HG03039 (cell line): Measurements from ENCODE around the gene ST3GAL2.

ENCODE experiments used
- ATAC-seq: cut with Tn5 transposase; IDR thresholded peaks from one replicate; pipeline ENCODE4 v1.9.1; 2021; ENCODE audit warnings: mild to moderate bottlenecking, moderate library complexity; ENCODE audit not compliant: unreplicated experiment

ST3GAL2 gene, protein sequence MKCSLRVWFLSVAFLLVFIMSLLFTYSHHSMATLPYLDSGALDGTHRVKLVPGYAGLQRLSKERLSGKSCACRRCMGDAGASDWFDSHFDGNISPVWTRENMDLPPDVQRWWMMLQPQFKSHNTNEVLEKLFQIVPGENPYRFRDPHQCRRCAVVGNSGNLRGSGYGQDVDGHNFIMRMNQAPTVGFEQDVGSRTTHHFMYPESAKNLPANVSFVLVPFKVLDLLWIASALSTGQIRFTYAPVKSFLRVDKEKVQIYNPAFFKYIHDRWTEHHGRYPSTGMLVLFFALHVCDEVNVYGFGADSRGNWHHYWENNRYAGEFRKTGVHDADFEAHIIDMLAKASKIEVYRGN

DNA sequence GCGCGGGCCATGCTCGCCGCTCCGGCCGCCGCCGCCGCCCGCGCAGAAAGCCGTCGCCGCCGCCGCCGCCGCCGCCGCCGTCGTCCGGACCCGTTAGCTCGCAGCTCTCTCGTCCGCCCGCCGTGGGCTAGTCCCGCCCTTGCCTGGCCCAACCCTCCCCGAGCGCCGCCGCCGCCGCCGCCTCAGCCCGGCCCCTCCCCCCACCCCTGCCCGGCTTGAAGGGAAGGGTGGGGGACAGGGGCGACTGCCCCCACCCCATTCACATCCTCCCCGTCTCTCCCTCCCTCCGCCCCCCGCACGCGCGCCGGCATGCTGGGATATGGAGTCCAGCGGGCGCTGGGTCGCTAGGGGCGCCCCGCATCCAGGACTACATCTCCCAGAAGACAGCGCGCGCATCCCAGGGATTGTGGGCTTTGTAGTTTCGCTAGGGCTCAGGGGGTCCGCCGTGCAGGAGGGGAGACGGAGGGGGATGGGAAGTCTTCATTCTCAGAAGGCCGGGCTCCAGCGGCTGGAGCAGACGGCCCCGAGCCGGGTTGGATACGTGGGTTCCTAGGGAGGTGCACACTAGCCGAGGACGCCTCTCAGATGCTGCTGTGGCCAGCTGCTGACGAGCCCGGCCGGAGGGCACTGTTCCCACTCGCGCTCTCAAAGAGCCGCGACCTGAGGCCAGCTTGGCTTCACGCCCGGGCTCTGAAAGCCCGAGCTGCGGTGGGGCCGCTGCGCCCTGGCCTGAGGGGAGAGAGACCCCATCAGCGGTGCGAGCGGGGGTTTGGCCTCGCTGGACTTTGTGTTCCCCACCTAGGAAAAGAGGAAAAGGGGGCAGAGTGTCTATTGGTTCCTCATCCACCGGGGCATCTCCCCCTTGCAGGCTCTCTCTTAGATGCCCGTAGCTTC lies at the start of gene ST3GAL2:
ST3GAL2 (minus strand) TSS at position 132 of the 894 bp plus-strand sequence. CDS start 40,570 bp downstream, outside the sequence.
- ATAC-seq = peak; percentile 81

DNA sequence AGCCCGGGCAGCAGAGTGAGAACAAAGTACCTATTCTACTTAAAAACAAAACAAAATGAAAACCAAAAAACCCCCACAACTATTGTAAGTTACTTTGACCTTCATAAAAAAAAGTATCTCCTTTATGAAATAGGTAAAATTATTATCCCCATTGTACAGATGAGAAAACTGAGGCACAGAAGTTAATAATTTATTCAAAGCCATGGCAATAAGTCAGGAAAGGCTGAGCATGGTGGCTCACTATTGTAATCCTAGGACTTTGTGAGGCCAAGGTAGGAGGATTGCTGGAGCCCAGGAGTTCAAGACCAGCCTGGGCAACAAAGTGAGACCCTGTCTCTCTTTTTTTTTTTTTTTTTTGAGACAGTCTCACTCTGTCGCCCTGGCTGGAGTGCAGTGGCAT lies 46.0 kb upstream of the ST3GAL2 start:
- no peak for ATAC-seq

DNA sequence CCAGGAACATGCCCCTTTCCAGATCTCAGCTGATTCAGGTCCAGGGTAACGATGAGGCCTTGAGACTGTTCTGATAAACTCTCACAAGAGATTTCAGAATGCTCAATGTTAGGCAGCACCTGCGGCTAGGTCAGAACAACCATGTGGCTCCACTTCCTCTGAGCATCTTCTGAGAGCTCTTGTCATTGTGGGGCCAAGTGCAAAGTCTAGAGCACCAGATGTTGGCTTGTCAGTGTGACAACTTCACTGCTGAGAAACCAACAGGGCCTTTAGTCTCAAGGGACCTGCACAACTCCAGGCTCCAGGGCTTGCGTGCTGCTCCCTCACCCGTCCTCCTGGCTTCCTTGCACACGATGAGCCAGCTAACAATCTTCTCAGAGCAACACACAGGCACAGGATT lies 44.5 kb upstream of the ST3GAL2 start:
- no peak for ATAC-seq

DNA sequence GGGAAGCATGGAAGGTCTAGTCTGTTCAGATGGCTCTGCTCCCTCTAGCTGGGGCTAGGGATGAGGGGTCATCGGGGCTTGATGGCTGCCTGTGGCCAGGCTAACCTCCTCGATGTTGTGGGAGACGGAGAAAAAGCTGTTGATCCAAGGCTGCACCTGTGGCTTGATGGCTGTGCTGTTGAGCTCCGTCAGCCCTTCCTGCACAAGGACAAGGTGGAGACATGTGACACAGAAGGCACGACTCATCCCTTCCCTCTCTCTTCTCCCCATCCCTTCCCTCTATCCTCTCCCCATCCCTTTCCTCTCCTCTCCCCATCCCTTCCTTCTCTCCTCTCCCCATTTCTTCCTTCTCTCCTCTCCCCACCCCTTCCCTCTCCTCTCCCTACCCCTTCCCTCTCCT lies 43.7 kb upstream of the ST3GAL2 start:
- no peak for ATAC-seq

DNA sequence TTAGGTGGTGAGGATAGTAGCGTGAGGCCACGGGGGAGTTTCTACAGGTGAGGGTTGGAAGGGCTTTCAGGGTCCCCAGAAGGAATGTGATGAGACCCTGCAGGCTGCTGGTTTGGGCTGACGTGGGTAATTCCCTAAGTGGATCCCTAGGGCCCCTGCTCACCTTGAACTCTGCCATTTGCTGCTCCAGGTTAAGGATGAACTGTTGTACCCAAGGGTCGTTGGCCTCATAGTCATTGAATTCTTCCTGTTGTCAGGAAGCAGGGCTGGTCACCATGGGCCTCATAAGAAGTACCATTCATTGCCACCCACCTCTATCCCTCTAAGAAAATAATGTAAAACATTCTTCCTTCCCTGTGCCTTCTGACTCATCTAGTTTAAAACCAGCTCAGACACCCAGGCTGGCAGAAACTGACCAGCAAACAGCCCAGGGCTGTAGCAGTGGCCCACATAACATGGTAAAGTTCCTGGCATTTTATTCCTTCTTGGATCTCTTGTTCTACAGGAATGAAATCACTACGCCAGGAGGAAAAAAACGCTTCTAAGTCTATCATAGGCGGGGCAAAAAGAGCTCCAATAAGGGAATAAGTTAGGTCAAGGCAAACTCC lies 43.1 kb upstream of the ST3GAL2 start:
- no peak for ATAC-seq

DNA sequence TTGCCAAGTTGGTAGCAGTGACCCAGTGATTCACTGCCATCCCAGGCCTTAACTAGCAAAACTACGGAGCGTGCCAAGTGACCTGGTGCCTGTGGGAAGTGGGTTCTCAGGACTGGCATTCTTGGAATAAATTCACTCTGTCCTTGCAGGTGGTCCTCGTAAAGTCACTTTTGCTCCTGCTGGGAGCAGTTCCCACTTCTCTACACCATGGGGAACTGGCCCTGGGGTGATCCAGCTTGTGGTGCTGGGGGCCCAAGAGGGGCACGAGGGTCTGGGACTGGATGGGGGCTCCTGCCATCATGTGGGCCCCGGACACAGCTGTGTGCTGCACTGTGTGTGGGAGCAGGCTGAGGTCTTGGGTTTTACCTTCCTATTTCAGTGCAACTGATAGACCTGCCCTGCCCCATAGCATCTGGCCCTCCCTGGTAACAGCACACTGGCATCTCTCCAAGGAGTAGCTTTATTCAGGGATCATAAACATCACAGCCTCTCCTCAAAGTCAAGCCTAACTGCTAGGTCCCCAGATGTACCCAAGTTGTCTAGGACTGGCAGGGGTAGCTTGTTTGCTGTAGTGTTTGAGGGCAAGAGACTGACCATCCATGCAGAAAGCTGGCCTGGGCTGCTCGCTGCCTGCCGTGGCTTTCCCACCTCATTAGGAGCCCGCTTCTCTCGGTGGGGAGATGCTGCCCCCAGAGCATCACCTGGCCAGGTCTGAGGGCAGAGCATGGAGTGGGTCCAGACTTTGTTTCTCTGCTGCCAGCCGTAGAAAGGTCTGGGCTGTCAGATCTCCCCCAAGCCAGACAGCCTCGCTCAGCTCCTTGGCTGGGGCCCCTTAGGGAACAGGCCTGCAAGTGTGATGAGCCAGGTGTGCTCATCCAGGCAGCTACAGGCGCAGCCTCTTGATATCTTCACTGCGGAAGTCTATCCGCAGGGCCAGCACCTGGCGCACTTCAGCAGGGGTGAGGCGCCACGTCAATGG lies 41.5 kb upstream of the ST3GAL2 start:
- no peak for ATAC-seq

DNA sequence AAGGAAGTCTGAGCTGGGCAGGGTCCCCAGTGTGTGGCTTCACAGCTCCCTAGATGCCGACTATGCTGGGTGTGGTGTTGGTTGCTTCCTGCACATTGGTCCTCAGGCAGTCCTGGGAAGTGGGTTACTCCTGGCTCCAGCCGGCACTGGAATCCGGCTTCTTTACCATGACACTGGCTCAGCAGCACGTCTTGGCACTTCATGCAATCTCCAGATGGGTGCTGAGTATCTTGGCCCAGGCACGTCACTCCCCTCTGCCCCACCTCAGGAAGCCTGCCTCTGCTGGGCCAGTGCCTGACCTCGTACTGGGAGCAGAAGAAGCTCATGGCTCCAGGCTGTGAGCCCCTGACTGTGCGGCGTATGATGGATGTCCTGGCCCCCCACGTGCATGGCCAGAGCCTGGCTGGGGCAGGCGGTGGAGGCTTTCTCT lies 40.0 kb upstream of the ST3GAL2 start:
- ATAC-seq = no peak

DNA sequence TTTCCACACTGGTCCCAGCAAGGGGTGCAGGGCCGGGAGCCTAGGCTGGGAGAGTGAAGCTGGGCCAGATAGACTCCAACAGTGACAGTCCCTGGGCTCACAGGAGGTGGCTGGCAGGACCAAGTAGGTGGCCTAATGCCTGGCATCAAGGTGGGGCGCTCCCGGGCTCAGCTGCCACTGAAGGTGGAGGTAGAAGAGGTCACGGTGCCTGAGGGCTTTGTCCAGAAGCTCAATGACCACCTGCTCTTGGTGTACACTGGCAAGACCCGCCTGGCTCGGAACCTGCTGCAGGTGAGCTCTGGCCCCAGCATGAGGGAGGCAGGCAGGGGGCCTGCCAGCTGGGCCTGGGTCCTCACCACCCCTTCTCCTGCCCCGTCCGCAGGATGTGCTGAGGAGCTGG lies 39.3 kb upstream of the ST3GAL2 start:
- ATAC-seq = no peak

DNA sequence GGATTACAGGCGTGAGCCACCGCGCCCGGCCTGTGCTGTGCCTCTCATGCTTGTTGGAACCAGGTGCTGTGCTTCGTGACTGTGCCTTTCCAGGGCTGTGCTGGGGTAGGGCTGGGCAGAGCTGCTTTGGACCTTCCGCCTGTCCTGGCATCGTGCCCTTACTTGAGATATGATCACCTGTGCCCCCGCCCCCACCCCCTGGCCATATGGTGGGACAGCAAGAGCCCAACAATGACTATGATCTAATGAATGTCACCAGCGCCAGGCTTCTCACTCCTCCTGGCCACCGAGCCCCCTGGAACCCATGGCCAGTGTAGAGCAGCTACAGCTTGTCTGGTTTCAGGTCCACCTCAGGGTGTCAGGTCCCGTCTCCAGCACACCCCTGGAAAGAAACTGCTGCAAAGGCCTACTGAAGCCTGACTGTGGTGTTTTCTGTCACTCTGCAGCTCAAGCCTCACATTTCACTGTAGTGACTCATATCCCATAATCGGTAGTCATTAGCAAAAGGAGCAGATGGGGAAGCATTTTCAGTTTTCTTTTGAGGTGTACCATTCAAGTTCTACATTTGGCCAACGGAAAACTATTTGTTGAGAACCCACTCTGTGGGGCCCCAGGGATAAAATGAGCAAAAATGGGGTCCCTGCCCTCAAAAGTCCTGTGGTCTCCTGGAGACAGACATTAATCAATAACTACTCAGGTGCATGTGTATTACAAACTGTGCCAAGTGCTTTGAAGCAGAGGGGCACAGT lies 37.5 kb upstream of the ST3GAL2 start:
- peak; percentile 75 for ATAC-seq

DNA sequence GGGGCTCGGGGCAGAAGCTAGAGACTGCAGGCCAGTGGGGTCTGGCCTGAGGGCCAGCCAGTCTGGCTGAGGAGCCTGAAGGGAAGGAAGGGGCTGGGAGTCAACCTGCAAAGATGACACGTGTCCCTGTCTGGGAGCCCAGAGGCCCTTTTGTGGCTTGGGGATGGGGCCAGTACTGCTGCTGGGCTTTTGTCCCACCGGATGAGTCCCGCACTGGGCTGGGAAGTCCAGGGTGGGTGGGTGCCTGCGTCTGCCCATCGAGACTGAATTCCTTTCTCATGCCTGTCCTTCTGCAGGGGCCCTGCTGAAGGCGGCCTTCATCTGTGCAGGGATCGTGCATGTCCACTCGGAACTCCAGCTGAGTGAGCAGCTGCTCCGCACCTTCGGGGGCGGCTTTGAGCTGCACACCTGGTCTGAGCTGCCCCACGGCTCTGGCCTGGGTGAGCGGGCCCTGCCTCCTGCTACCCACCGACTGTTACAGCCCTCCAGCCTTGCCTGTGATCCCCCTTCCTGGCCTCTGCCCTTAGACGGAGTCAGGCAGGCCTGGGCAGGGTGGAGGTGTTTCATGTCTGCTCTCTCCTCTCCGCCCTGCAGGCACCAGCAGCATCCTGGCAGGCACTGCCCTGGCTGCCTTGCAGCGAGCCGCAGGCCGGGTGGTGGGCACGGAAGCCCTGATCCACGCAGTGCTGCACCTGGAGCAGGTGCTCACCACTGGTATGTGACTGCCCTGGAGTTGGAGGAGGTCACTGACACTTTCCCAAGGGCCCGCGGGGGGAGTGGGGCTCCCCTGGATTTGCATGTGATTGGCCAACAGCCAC lies 36.4 kb upstream of the ST3GAL2 start:
- ATAC-seq = no peak

- ATAC-seq = no peak
Measured at GRCh38 chr16:70474320-70475053, 35.6 kb upstream of the ST3GAL2 start.

GRCh38 chr16:70473446-70474319 lies 34.8 kb upstream of the ST3GAL2 start:
- no peak for ATAC-seq

- no peak for ATAC-seq
Measured at GRCh38 chr16:70472786-70473433, 34.0 kb upstream of the ST3GAL2 start.

- ATAC-seq = no peak
Measured at GRCh38 chr16:70470927-70471341, 32.0 kb upstream of the ST3GAL2 start.

DNA sequence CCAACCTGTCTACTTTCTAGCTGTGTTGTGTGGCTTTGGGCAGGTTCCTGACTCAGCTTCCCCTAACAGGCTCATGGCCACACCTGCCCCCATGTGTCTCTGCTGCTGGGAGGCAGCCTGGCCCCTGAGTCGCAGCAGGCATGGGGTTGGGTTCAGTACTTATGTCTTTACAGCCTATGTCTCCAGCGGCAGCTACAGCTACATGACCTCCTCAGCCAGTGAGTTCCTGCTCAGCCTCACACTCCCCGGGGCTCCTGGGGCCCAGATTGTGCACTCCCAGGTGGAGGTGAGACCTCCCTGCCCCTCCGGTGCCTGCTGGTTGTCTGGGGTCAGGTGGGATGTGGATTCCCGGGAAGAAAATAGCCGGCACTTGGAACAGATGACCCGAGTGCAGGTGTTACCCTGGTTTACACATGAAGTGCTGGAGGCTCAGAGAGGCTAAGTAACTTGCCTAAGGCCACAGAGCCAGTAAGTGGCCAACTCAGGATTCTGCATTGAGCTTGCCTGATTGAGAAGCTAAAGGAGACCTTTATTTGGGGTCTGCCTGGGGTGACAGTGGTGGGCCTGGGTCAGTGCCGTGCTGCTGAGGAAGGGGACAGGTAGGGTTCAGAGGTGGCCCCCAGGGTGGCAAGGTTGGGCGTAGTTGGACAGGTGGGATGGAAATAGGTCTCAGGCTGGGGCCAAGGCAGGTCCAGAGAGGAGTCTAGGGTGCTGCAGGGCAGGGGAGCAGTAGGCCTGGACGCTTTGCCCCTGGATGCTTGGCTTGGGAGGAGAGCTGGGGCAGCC lies 31.4 kb upstream of the ST3GAL2 start:
- ATAC-seq = no peak
